Activated T-cell treated with anti-CD3 and anti-CD28 coated beads, Interleukin-2, amount 50 U/mL, for 48 hours (primary cell): Measurements from ENCODE around the gene SMYD3.
"Not testable (repeated sequence)": the region's sequence is repeated elsewhere in the genome, so short reads cannot be mapped to it uniquely, and the experiment has no call there.

Source experiments
- DNase-seq, 2 experiments: peaks; one replicate each; pipeline ENCODE4 v3.0.0-alpha.2; 2020

SMYD3 gene

GRCh38 chr1:246413430-246413829, 93.6 kb downstream of the SMYD3 start:
- no peak for DNase-seq

- DNase-seq: no peak
Observed at GRCh38 chr1:246404078-246404477, 103.0 kb downstream of the SMYD3 start.

- no peak for DNase-seq
Observed at GRCh38 chr1:246398126-246398813, 108.8 kb downstream of the SMYD3 start.

- no peak for DNase-seq
Observed at GRCh38 chr1:246397046-246397445, 110.0 kb downstream of the SMYD3 start.

- no peak for DNase-seq
Observed at GRCh38 chr1:246396322-246396721, 110.8 kb downstream of the SMYD3 start.

GRCh38 chr1:246394121-246394520, 113.0 kb downstream of the SMYD3 start:
- DNase-seq: no peak

- no peak for DNase-seq
Observed at GRCh38 chr1:246390855-246391254, 116.2 kb downstream of the SMYD3 start.

- no peak for DNase-seq
Observed at GRCh38 chr1:246384616-246385015, 122.5 kb downstream of the SMYD3 start.

- DNase-seq: no peak
Observed at GRCh38 chr1:246383791-246384190, 123.3 kb downstream of the SMYD3 start.

GRCh38 chr1:246383239-246383589, 123.9 kb downstream of the SMYD3 start:
- DNase-seq: no peak

- no peak for DNase-seq
Observed at GRCh38 chr1:246382589-246383238, 124.4 kb downstream of the SMYD3 start.

- no peak for DNase-seq
Observed at GRCh38 chr1:246381452-246381851, 125.6 kb downstream of the SMYD3 start.

GRCh38 chr1:246377625-246378153, 129.4 kb downstream of the SMYD3 start:
- no peak for DNase-seq

GRCh38 chr1:246373828-246374569, 133.1 kb downstream of the SMYD3 start:
- DNase-seq: no peak

- DNase-seq: no peak
Observed at GRCh38 chr1:246372559-246372958, 134.5 kb downstream of the SMYD3 start.

- DNase-seq: no peak
Observed at GRCh38 chr1:246367041-246367440, 140.0 kb downstream of the SMYD3 start.

GRCh38 chr1:246365708-246366107, 141.4 kb downstream of the SMYD3 start:
- DNase-seq: no peak

GRCh38 chr1:246364415-246364941, 142.6 kb downstream of the SMYD3 start:
- no peak for DNase-seq

GRCh38 chr1:246357014-246357598, 150.0 kb downstream of the SMYD3 start:
- not testable (repeated sequence) for DNase-seq

GRCh38 chr1:246355411-246356230, 151.5 kb downstream of the SMYD3 start:
- DNase-seq: no peak

- DNase-seq: no peak
Observed at GRCh38 chr1:246351721-246352120, 155.4 kb downstream of the SMYD3 start.

GRCh38 chr1:246350745-246351144, 156.3 kb downstream of the SMYD3 start:
- no peak for DNase-seq
